Tibial artery (tissue), 4 donors: ENCODE measurements around the gene NFE2L2.
A peak's percentile ranks its signal among the peaks of the same experiment; 100 is the strongest.

Experiments
- DNase-seq, 2 donors: peaks; one replicate each; pipeline ENCODE4 v3.0.0-alpha.2; 2019
- H3K27ac ChIP-seq, 2 donors: fragments of 200-600 bp; sonication (generic) in 1 of 2; 1 replicate in 1 of 2; 2 replicates in 1 of 2; pipeline ENCODE4 v1.5.1; 2018 to 2019; ENCODE audit warnings: mild to moderate bottlenecking in 1 of 2
- H3K27me3 ChIP-seq, 2 donors: fragments of 200-600 bp; sonication (generic) in 1 of 2; one replicate each; pipeline versions ENCODE4 v1.5.1 to v1.6.0; 2016 to 2019
- H3K36me3 ChIP-seq, 3 donors: fragments of 200-600 bp; sonication (generic) in 2 of 3; one replicate each; pipeline ENCODE4 v1.5.1; 2016 to 2019; ENCODE audit warnings: mild to moderate bottlenecking in 2 of 3
- H3K4me1 ChIP-seq, 4 donors: fragments of 200-600 bp; sonication (generic) in 2 of 4; 1 replicate in 3 of 4; 2 replicates in 1 of 4; pipeline ENCODE4 v1.5.1; 2016 to 2019
- H3K4me3 ChIP-seq, 2 donors: fragments of 200-600 bp; sonication (generic) in 1 of 2; 1 replicate in 1 of 2; 2 replicates in 1 of 2; pipeline ENCODE4 v1.5.1; 2018 to 2019; ENCODE audit warnings: mild to moderate bottlenecking in 2 of 2
- H3K9me3 ChIP-seq, 3 donors: fragments of 200-600 bp; sonication (generic) in 1 of 3; one replicate each; pipeline ENCODE4 v1.5.1; 2016 to 2019
- intact Hi-C: fragments of 100-400 bp; cut with DNase I; formaldehyde crosslinking; loops from one replicate; pipeline ENCODE4 v1.15.0; 2023; ENCODE audit warnings: low total_unique reads
- TF ChIP-seq, protein P1 (sequence below), 2 experiments: fragments of 200-600 bp in 1 of 2; fragments of 450-650 bp in 1 of 2; IDR thresholded peaks; one replicate each; pipeline ENCODE4 v1.5.1; 2017 to 2019; ENCODE audit warnings: antibody characterized with exemption in 2 of 2, mild to moderate bottlenecking in 1 of 2, moderate library complexity in 1 of 2

Gene NFE2L2

DNA sequence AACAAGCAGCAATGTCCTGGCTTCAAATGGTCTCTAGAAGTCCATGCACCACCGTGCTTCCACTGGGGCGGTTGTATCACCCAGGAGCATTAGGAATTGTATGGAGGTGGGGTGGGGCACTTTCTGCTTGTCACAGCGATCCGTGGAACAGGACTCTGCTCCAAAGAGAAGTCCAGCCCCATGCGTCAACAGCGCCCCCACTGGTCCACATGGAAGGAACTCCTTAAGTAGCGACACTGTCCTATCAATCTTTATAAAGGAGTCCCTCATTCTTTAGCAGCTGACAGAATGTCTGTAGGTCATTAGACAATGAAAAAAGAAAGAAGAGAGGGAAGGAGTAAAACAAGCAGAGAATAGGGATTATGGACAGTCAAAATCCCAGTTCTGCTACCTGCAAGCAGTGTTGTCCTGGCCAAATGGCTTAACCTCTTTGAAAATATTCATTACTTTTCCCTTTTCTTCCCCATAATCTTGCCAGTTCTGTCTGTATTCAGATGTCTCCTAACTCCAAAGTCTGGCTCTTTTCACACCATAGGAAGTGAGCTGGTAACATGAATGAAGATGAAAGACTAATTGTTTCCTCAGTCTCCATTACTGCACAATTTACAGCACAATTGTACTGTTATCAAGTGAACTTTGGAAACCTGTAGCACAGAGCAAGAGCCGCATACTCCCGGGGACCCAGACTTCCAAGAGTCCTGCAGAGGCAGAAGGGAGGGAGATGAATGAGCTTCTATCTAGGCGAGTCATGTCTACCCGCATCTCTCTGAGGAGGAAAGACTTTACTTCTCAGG is 9.9 kb downstream of the NFE2L2 start:
- TF ChIP-seq, protein P1, sequence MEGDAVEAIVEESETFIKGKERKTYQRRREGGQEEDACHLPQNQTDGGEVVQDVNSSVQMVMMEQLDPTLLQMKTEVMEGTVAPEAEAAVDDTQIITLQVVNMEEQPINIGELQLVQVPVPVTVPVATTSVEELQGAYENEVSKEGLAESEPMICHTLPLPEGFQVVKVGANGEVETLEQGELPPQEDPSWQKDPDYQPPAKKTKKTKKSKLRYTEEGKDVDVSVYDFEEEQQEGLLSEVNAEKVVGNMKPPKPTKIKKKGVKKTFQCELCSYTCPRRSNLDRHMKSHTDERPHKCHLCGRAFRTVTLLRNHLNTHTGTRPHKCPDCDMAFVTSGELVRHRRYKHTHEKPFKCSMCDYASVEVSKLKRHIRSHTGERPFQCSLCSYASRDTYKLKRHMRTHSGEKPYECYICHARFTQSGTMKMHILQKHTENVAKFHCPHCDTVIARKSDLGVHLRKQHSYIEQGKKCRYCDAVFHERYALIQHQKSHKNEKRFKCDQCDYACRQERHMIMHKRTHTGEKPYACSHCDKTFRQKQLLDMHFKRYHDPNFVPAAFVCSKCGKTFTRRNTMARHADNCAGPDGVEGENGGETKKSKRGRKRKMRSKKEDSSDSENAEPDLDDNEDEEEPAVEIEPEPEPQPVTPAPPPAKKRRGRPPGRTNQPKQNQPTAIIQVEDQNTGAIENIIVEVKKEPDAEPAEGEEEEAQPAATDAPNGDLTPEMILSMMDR (IDR thresholded peaks at IDR 0.05), result no peak
- no peaks in the 10 kb centered on the region for H3K36me3 ChIP-seq
- no peak overlapping the region for H3K27ac ChIP-seq
- no peaks in the 10 kb centered on the region for H3K27me3 ChIP-seq
- H3K9me3 ChIP-seq, result no peaks in the 10 kb centered on the region
- peak overlapping the region in 1 of 2 donors; percentile 5 for H3K4me3 ChIP-seq
- no peak for DNase-seq
- intact Hi-C loops, result no loop called here
- peaks cover 0 to 98% (median 72%) of the 10 kb centered on the region in 4 donors for H3K4me1 ChIP-seq

DNA sequence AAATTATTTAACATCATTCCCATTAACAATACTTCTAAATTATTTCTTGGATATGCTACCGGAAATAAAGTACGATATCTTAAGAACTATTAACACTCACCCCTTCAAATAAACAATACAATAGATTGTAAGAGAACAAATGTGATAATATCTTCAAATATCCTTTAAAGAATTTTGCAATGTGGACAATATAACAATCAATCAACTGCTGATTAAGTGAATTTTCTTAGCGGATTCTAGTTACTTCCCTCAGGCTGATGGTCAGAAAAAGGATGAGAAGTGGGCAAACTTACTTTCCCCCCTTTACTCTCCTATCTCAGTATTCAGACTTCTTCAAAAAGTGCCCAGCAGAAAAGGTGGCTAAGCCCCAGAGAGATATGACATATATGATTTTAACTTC is 10.8 kb downstream of the NFE2L2 start:
- H3K4me3 ChIP-seq, result no peak overlapping the region
- TF ChIP-seq, protein P1 (IDR thresholded peaks at IDR 0.05), result no peak
- H3K27me3 ChIP-seq, result no peaks in the 10 kb centered on the region
- no peak overlapping the region for H3K27ac ChIP-seq
- H3K36me3 ChIP-seq, result no peaks in the 10 kb centered on the region
- DNase-seq, result no peak
- no peaks in the 10 kb centered on the region for H3K9me3 ChIP-seq
- intact Hi-C loops, result no loop called here
- H3K4me1 ChIP-seq, result peaks cover 0 to 98% (median 64%) of the 10 kb centered on the region in 4 donors

DNA sequence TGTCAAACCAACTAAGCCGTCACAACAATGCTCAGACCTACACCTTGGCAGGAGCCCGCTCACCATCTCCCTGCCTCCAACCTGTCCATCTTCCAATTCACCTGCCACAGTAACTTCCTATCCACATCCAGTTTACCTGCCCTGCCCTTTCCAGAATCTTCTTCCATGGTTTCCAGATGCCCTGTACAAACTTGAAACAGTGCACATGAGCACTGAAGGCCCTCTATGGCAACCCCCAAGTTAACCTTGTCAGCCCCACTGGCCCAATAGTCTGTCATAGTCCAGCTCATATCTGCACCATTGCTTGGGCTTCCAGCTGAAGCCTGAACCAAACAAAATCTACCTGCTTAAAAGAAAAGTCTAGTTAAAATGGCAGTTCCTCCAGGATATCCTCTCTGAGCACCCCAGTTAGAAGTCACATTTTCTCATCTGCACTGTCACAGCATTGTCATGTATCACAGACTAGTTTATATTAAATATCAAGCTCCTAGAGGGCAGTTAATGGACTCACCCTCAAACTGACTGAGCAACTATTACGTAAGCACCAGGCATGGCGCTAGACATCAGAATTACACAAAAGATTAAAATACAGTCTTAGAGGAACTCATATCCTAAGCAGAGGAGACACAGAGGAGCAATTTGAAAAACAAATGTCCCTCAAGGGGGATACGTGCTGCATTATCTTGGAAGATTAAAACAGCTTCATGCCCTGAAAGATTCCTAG is 11.6 kb downstream of the NFE2L2 start:
- TF ChIP-seq, protein P1 (IDR thresholded peaks at IDR 0.05), result no peak
- H3K27me3 ChIP-seq, result no peaks in the 10 kb centered on the region
- no peaks in the 10 kb centered on the region for H3K36me3 ChIP-seq
- H3K4me3 ChIP-seq, result no peak overlapping the region
- peaks cover 0 to 98% (median 66%) of the 10 kb centered on the region in 4 donors for H3K4me1 ChIP-seq
- H3K9me3 ChIP-seq, result no peaks in the 10 kb centered on the region
- H3K27ac ChIP-seq, result peak overlapping the region in 1 of 2 donors; percentile 26
- intact Hi-C loops, result no loop called here
- DNase-seq, result no peak

DNA sequence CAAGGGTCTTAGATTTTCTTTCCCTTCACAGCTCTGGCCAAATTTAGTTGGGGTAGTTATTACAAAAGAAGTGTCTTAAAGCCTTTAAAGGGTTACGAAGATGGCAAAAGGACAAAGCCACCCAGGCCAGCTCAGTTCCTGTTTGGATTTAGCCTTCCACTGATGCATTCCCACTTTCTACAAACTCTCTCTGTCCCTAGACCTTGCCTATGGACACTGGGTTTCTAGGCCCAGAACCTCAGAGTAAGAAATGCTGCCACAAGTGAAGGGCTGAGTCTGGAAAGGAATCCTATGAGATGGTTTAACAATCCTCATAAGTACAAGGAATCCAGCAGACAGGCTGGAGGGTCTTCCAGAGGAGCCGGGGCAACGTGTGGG is 13.4 kb downstream of the NFE2L2 start:
- Histone ChIP-seq H3K36me3 (no peaks in the 10 kb centered on the region), H3K4me3 (no peak overlapping the region), H3K27me3 (no peaks in the 10 kb centered on the region), H3K4me1 (peaks cover 0 to 98% (median 65%) of the 10 kb centered on the region in 4 donors), H3K27ac (peak overlapping the region; percentile 31 to 51), H3K9me3 (no peaks in the 10 kb centered on the region)
- TF ChIP-seq, protein P1 (IDR thresholded peaks at IDR 0.05), result no peak
- no peak for DNase-seq
- intact Hi-C loops, result no loop called here

DNA sequence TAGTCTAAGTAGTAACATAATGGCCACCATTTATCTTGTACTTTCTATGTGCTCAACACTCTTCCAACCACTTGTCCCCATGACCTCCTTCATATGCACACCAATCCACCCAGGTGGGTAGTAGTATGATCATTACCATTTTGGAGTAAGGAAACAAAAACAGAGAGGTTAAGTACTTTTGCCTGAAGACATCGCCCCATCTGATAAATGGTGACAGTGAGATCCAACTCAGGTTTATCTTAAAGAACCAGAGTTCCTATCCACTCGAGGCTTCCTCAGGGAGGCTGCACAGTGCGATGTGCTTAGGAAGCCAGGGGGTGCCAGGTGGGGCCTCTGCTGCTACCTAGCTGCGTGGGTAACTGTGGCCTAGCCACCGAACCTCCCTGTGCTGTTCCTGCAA is 14.1 kb downstream of the NFE2L2 start:
- Histone ChIP-seq H3K36me3 (no peaks in the 10 kb centered on the region), H3K27me3 (no peaks in the 10 kb centered on the region), H3K4me3 (no peak overlapping the region), H3K9me3 (no peaks in the 10 kb centered on the region), H3K4me1 (peaks cover 5 to 98% (median 65%) of the 10 kb centered on the region in 4 donors), H3K27ac (no peak overlapping the region)
- TF ChIP-seq, protein P1 (IDR thresholded peaks at IDR 0.05), result no peak
- intact Hi-C loops, result no loop called here
- DNase-seq, result no peak
